IMR-90 (cell line): ENCODE results near the gene NSD2. TPM values are rescaled to one million over a fixed set of nuclear protein-coding genes. Genes with fewer than 3 reads are reported as not detected.
A peak's percentile ranks its signal among the peaks of the same experiment; 100 is the strongest.

Source experiments
- ATAC-seq: fragments of 200-7000 bp; cut with Tn5 transposase; 2 replicates; pipeline ENCODE4 v1.9.1; 2020; ENCODE audit warnings: low read depth, mild to moderate bottlenecking, moderate library complexity
- BruUV-seq: library from RNA; stranded (reverse); fragments of 400-500 nt; replicated peaks from 2 replicates; lab custom pipeline; 2021; lab: Mats Ljungman, UMichigan
- CTCF ChIA-PET: fragments of 300-600 bp; formaldehyde crosslinking; extraction: SDS; loops from one replicate; lab custom pipeline; 2021; ENCODE audit warnings: antibody characterized with exemption; lab: Yijun Ruan, JAX
- POLR2A ChIA-PET: fragments of 300-600 bp; sonication (Branson Sonifier 250); formaldehyde crosslinking; loops from one replicate; lab custom pipeline; 2022; ENCODE audit warnings: antibody characterized with exemption; ENCODE audit not compliant: unreplicated experiment; lab: Charles Lee
- DNase-seq: peaks from one replicate; pipeline ENCODE4 v3.0.0; 2013
- H2AFZ ChIP-seq: replicated peaks from 2 replicates; pipeline ENCODE3; 2013; ENCODE audit warnings: low read length, mild to moderate bottlenecking; ENCODE audit not compliant: poor library complexity
- H2AK5ac ChIP-seq: 2 replicates; pipeline ENCODE4 v1.6.1; 2013; ENCODE audit warnings: low read depth, low read length, inconsistent platforms
- H2AK9ac ChIP-seq: replicated peaks from 2 replicates; pipeline ENCODE3; 2013; ENCODE audit warnings: mild to moderate bottlenecking, low read depth, low read length, moderate library complexity; ENCODE audit not compliant: poor library complexity
- H2BK120ac ChIP-seq: 2 replicates; pipeline ENCODE4 v1.6.1; 2013; ENCODE audit warnings: low read depth, low read length, inconsistent platforms
- H2BK15ac ChIP-seq: 3 replicates; pipeline ENCODE4 v1.6.1; 2013; ENCODE audit warnings: low read depth, low read length, inconsistent platforms
- H2BK20ac ChIP-seq: 2 replicates; pipeline ENCODE4 v1.6.1; 2013; ENCODE audit warnings: low read depth, mild to moderate bottlenecking, inconsistent platforms, low read length, moderate library complexity
- H2BK5ac ChIP-seq: 2 replicates; pipeline ENCODE4 v1.6.1; 2013; ENCODE audit warnings: mild to moderate bottlenecking, low read depth, low read length, inconsistent platforms; ENCODE audit not compliant: poor library complexity, severe bottlenecking
- H3K14ac ChIP-seq: replicated peaks from 2 replicates; pipeline ENCODE4 v1.6.1; 2013; ENCODE audit warnings: low read depth, low read length, inconsistent platforms
- H3K18ac ChIP-seq: 2 replicates; pipeline ENCODE4 v1.6.1; 2013; ENCODE audit warnings: low read depth, low read length, control low read depth
- H3K23ac ChIP-seq: 2 replicates; pipeline ENCODE4 v1.6.1; 2013; ENCODE audit warnings: low read depth, low read length, inconsistent platforms
- H3K27ac ChIP-seq: 2 replicates; pipeline ENCODE4 v1.5.1; 2013; ENCODE audit warnings: mild to moderate bottlenecking, control low read depth, low read length; ENCODE audit not compliant: insufficient read depth
- H3K27me3 ChIP-seq: 2 replicates; pipeline ENCODE4 v1.6.1; 2013; ENCODE audit warnings: low read length; ENCODE audit not compliant: control insufficient read depth, insufficient read depth
- H3K36me3 ChIP-seq: 2 replicates; pipeline ENCODE4 v1.6.1; 2013; ENCODE audit warnings: low read length, mixed read lengths; ENCODE audit not compliant: control insufficient read depth, insufficient read depth
- H3K4ac ChIP-seq: 2 replicates; pipeline ENCODE4 v1.6.1; 2013; ENCODE audit warnings: low read depth, low read length, inconsistent platforms
- H3K4me1 ChIP-seq: 2 replicates; pipeline ENCODE4 v1.6.1; 2013; ENCODE audit warnings: low read length, mixed read lengths; ENCODE audit not compliant: control insufficient read depth, insufficient read depth
- H3K4me2 ChIP-seq: 2 replicates; pipeline ENCODE4 v1.6.1; 2013; ENCODE audit warnings: low read depth, mild to moderate bottlenecking, control low read depth, low read length, moderate library complexity
- H3K4me3 ChIP-seq: 2 replicates; pipeline ENCODE4 v1.5.1; 2013; ENCODE audit warnings: low read depth, mild to moderate bottlenecking, control low read depth, low read length, moderate library complexity; ENCODE audit not compliant: insufficient read depth
- H3K56ac ChIP-seq: 2 replicates; pipeline ENCODE4 v1.6.1; 2013; ENCODE audit warnings: low read length, inconsistent platforms; ENCODE audit not compliant: insufficient read depth; ENCODE audit errors: extremely low read depth
- H3K79me1 ChIP-seq, 2 experiments: 2 replicates each; pipeline ENCODE4 v1.6.1; 2013; ENCODE audit warnings: low read length in 2 of 2, inconsistent platforms in 1 of 2, low read depth in 1 of 2
- H3K9ac ChIP-seq: 2 replicates; pipeline ENCODE4 v1.6.1; 2013; ENCODE audit warnings: low read depth, low read length, control low read depth
- H3K9me1 ChIP-seq: 2 replicates; pipeline ENCODE4 v1.6.1; 2013; ENCODE audit warnings: low read length, inconsistent platforms; ENCODE audit not compliant: insufficient read depth
- H3K9me3 ChIP-seq: 2 replicates; pipeline ENCODE4 v1.6.1; 2013; ENCODE audit warnings: low read length; ENCODE audit not compliant: control insufficient read depth, insufficient read depth
- H4K20me1 ChIP-seq: 2 replicates; pipeline ENCODE4 v1.6.1; 2013; ENCODE audit warnings: low read length, inconsistent platforms; ENCODE audit not compliant: insufficient read depth
- H4K5ac ChIP-seq: 2 replicates; pipeline ENCODE4 v1.6.1; 2013; ENCODE audit warnings: mild to moderate bottlenecking, low read depth, low read length, control low read depth
- H4K8ac ChIP-seq, 2 experiments: 2 replicates each; pipeline ENCODE4 v1.6.1; 2013; ENCODE audit warnings: low read depth in 2 of 2, low read length in 2 of 2, control low read depth in 1 of 2, inconsistent platforms in 1 of 2
- H4K91ac ChIP-seq: 2 replicates; pipeline ENCODE4 v1.6.1; 2013; ENCODE audit warnings: low read depth, low read length, inconsistent platforms; ENCODE audit not compliant: insufficient read depth
- BHLHE40 ChIP-seq: fragments of 150-350 bp; IDR thresholded peaks from 2 replicates; pipeline ENCODE4 v1.6.1; 2016; ENCODE audit warnings: mild to moderate bottlenecking, low read depth, low read length
- CEBPB ChIP-seq: IDR thresholded peaks from 2 replicates; pipeline ENCODE4 v1.6.1; 2012; ENCODE audit warnings: low read depth, low read length, improper control_type of control experiment
- CHD1 ChIP-seq: IDR thresholded peaks from 2 replicates; pipeline ENCODE4 v1.6.1; 2012; ENCODE audit warnings: low read depth, low read length, improper control_type of control experiment
- CTCF ChIP-seq: conservative IDR thresholded peaks from 2 replicates; pipeline ENCODE4 v1.5.1; 2012; ENCODE audit warnings: mild to moderate bottlenecking, low read depth, low read length, improper control_type of control experiment
- FOS ChIP-seq: fragments of 150-350 bp; IDR thresholded peaks from 2 replicates; pipeline ENCODE4 v1.6.1; 2016; ENCODE audit warnings: low read depth, low read length
- MAZ ChIP-seq: IDR thresholded peaks from 2 replicates; pipeline ENCODE4 v1.6.1; 2012; ENCODE audit warnings: low read depth, mild to moderate bottlenecking, low read length, improper control_type of control experiment, moderate library complexity, borderline replicate concordance
- MXI1 ChIP-seq: IDR thresholded peaks from 2 replicates; pipeline ENCODE4 v1.6.1; 2012; ENCODE audit warnings: low read depth, mild to moderate bottlenecking, low read length, moderate library complexity, borderline replicate concordance
- POLR2A ChIP-seq: IDR thresholded peaks from 2 replicates; pipeline ENCODE4 v1.6.1; 2012; ENCODE audit warnings: mild to moderate bottlenecking, low read depth, low read length
- RCOR1 ChIP-seq: IDR thresholded peaks from 2 replicates; pipeline ENCODE4 v1.6.1; 2012; ENCODE audit warnings: mild to moderate bottlenecking, low read length, improper control_type of control experiment; ENCODE audit not compliant: insufficient replicate concordance
- RFX5 ChIP-seq: IDR thresholded peaks from 2 replicates; pipeline ENCODE4 v1.8.0; 2012; ENCODE audit warnings: low read depth, mild to moderate bottlenecking, low read length, moderate library complexity
- SMC3 ChIP-seq: fragments of 150-350 bp; IDR thresholded peaks from 2 replicates; pipeline ENCODE4 v1.6.1; 2016; ENCODE audit warnings: low read depth, mild to moderate bottlenecking, antibody characterized with exemption, low read length, moderate library complexity
- USF2 ChIP-seq: fragments of 150-350 bp; IDR thresholded peaks from 2 replicates; pipeline ENCODE4 v1.6.1; 2017; ENCODE audit warnings: mild to moderate bottlenecking, antibody characterized with exemption, low read length, low read depth
- WGBS, 2 experiments: methylation state at CpG; one replicate each; pipeline versions ENCODE4 v1.1.5 to v1.1.7; 2013; ENCODE audit warnings: missing lambda C conversion rate in 2 of 2; ENCODE audit not compliant: insufficient read length in 1 of 2; ENCODE audit errors: extremely low coverage in 2 of 2; 5-methylcytosine and 5-hydroxymethylcytosine counted together
- dilution Hi-C: fragments of 300-500 bp; cut with HindIII; formaldehyde crosslinking; loops from one replicate; pipeline ENCODE4 v1.14.3; 2018; ENCODE audit warnings: low sequenced_read_pairs; ENCODE audit not compliant: unreplicated experiment
- in situ Hi-C: fragments of 300-500 bp; cut with MboI; formaldehyde crosslinking; loops from 3 replicates; pipeline ENCODE4 v1.14.3; 2019; ENCODE audit warnings: low sequenced_read_pairs, inconsistent platforms, mixed read lengths
- intact Hi-C: fragments of 100-400 bp; cut with micrococcal nuclease; formaldehyde crosslinking; loops from 2 replicates; pipeline ENCODE4 v1.10.0; 2022
- polyA plus RNA-seq, 3 experiments: library from polyadenylated mRNA; depleted of rRNA; stranded (reverse); fragments of >200 nt; gene quantifications; 2 replicates each; pipeline ENCODE4 v1.2.3, GENCODE V29; 2012; ENCODE audit warnings: low replicate concordance in 1 of 3
- total RNA-seq: library from RNA; depleted of rRNA; stranded (reverse); fragments of >200 nt; gene quantifications from 2 replicates; pipeline ENCODE4 v1.2.3, GENCODE V29; 2012

Gene NSD2
- total and polyA plus RNA-seq, 2 of the 4 experiments (the other 2 are of a cell fraction): 35.9 to 68.1 TPM

DNA sequence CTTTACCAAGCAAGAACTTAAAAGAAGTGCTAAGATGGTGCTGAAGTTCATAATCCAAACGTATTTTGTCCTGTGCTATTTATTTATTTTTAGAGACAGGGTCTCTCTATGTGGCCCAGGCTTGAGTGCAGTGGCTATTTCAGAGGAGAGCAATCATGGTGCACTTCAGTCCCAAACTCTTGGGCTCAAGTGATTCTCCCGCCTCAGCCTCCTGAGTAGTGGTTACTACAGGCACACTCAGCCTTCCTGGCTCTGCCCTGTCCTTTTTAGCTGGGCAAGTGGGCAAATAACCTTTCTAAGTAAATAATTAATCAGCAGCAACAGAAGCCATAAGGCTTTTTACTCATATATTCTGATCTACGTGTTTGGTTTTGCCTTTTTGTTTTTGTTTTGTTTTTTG, 2.6 kb downstream of the NSD2 start (continued):
- TF ChIP-seq USF2: no peak

DNA sequence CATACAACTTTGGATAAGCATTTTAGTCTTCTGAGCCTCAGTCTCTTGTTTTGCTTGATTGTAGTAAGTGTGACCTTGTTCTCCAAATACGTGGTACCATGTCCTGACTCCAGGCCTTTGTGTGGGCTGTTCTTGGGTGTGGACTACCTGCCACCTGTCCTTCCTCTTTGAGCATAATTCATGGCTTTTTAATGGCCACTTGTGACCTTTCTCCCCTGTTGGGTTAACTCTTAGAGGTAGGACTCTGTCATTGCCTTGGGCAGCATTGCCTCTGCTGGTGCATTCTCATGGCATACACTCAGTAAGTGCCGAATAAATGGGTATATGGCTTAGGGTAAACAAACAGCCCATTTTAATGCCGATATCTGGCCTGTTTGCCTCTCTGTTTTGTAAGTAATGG, 3.0 kb downstream of the NSD2 start:
- WGBS, 2 experiments: no CpG with 5 or more reads among the region's 3 CpGs
- in situ Hi-C loops (no loop called here), intact Hi-C loops (no loop called here), dilution Hi-C loops (no loop called here)
- no peaks in the 10 kb centered on the region for H3K36me3 ChIP-seq
- H4K91ac ChIP-seq: peak overlapping the region; percentile 2; the same call in 1 of the 2 replicates
- H3K79me1 ChIP-seq: peaks cover 0 to 36% of the 10 kb centered on the region in 2 experiments; a peak in 2 of 4 replicates
- H3K18ac ChIP-seq: no peak overlapping the region
- H3K4me3 ChIP-seq: no peak overlapping the region
- no peak overlapping the region for H2AFZ ChIP-seq
- DNase-seq (no peak), ATAC-seq (no peak)
- no peaks in the 10 kb centered on the region for H3K27me3 ChIP-seq
- H2BK5ac ChIP-seq: peak overlapping the region; percentile 93
- peak overlapping the region; percentile 93; the same call in 1 of the 2 replicates for H3K4me2 ChIP-seq
- H2BK120ac ChIP-seq: 0 out of 2 replicates have a peak overlapping the region, but pooled peaks have one; percentile 28
- H3K56ac ChIP-seq: no peak overlapping the region
- H3K14ac ChIP-seq: peak overlapping the region; percentile 17; the same call in 1 of the 2 replicates
- peak overlapping the region; percentile 79; the same call in 1 of the 2 replicates for H3K23ac ChIP-seq
- H3K9me1 ChIP-seq: peaks cover 19% of the 10 kb centered on the region
- peak overlapping the region; percentile 67; the same call in 1 of the 2 replicates for H4K5ac ChIP-seq
- BruUV-seq: no TSS peak
- H2BK20ac ChIP-seq: no peak overlapping the region
- POLR2A ChIA-PET: no interaction called here
- TF ChIP-seq CTCF (no peak), CEBPB (no peak), RFX5 (no peak), FOS (no peak), BHLHE40 (no peak), POLR2A (no peak), CHD1 (no peak), USF2 (no peak), MAZ (no peak), MXI1 (no peak), SMC3 (no peak), RCOR1 (no peak)
- H3K4ac ChIP-seq: peak overlapping the region; percentile 60
- no peaks in the 10 kb centered on the region for H3K9me3 ChIP-seq
- peak overlapping the region; percentile 74; the same call in 1 of the 2 replicates for H2AK5ac ChIP-seq
- no peak overlapping the region for H3K27ac ChIP-seq
- no peak overlapping the region for H2AK9ac ChIP-seq
- H4K20me1 ChIP-seq: peaks cover 40% of the 10 kb centered on the region
- no peak overlapping the region for H3K9ac ChIP-seq
- H2BK15ac ChIP-seq: no peak overlapping the region
- CTCF ChIA-PET: no interaction called here
- H3K4me1 ChIP-seq: peaks cover 22% of the 10 kb centered on the region
- H4K8ac ChIP-seq: peak overlapping the region in 1 of 2 experiments; percentile 67; a peak in 2 of 4 replicates
